ENCODE data around the gene TTLL5. TPM values are rescaled to one million over a fixed set of nuclear protein-coding genes. Genes with fewer than 3 reads are reported as not detected.

The TTLL5 gene
- total RNA-seq, 1 experiment from 2014 or later, result 35.7 TPM

DNA sequence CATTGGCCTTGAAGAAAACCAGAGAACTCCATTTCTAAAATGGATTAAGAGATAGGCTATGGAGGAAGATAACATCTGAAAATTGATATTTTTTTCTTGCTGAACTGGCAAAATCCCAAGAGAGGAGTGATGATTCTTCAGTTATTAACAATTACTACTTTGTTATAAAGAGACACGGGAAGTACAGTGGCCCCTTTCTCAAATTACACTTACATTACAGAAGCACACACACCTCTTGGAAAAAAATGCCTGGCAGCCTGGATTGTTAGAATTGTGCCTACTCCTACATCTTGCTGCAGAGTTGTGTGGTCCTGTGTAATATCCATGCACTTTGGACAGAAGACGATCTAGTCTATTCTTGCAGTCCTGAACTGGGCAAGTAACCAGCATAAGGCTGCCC is 249.0 kb downstream of the TTLL5 start:
- H3K79me1 ChIP-seq (ENCODE audit: insufficient read depth, low read depth, low read length, poor library complexity, severe bottlenecking), result no peaks in the 10 kb centered on the region
- H3K27ac ChIP-seq (ENCODE audit: insufficient read length, low read depth, low read length), result no peak overlapping the region
- no peaks in the 10 kb centered on the region for H3K4me1 ChIP-seq (ENCODE audit: insufficient read depth, low read length)
- Mint-ChIP-seq H3K4me1 (peaks cover 17 to 18% of the 10 kb centered on the region in 2 experiments), H3K36me3 (ENCODE audit: insufficient read depth in 1 of 3, low read depth in 3 of 3) (no peaks in the 10 kb centered on the region; a peak in 1 of 7 replicates), H3K27ac (no peak overlapping the region), H3K4me3 (no peak overlapping the region), H3K27me3 (ENCODE audit: low read depth) (no peaks in the 10 kb centered on the region), H3K9me3 (no peaks in the 10 kb centered on the region)
- H3K56ac ChIP-seq (ENCODE audit: insufficient read length, low read depth, low read length), result no peak overlapping the region
- H4K8ac ChIP-seq (replicated peaks; ENCODE audit: insufficient read length, low read depth, low read length), result no peak overlapping the region
- no peaks in the 10 kb centered on the region for H4K20me1 ChIP-seq (ENCODE audit: control insufficient read depth, insufficient read depth, insufficient read length)
- H3K9ac ChIP-seq (ENCODE audit: extremely low read depth, insufficient read length, low read length), result no peak overlapping the region
- no peak overlapping the region for H3K14ac ChIP-seq (ENCODE audit: insufficient read depth, low read length)
- H2BK20ac ChIP-seq (ENCODE audit: low read depth, low read length, poor library complexity, severe bottlenecking), result no peak overlapping the region
- no peak overlapping the region for H2BK120ac ChIP-seq (ENCODE audit: low read depth, low read length, poor library complexity, severe bottlenecking)
- H3K23me2 ChIP-seq (ENCODE audit: insufficient read length, low read depth, low read length, poor library complexity, severe bottlenecking), result no peaks in the 10 kb centered on the region
- H2BK15ac ChIP-seq (ENCODE audit: low read depth, low read length), result no peak overlapping the region
- TF ChIP-seq, protein P1, sequence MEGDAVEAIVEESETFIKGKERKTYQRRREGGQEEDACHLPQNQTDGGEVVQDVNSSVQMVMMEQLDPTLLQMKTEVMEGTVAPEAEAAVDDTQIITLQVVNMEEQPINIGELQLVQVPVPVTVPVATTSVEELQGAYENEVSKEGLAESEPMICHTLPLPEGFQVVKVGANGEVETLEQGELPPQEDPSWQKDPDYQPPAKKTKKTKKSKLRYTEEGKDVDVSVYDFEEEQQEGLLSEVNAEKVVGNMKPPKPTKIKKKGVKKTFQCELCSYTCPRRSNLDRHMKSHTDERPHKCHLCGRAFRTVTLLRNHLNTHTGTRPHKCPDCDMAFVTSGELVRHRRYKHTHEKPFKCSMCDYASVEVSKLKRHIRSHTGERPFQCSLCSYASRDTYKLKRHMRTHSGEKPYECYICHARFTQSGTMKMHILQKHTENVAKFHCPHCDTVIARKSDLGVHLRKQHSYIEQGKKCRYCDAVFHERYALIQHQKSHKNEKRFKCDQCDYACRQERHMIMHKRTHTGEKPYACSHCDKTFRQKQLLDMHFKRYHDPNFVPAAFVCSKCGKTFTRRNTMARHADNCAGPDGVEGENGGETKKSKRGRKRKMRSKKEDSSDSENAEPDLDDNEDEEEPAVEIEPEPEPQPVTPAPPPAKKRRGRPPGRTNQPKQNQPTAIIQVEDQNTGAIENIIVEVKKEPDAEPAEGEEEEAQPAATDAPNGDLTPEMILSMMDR (conservative IDR thresholded peaks at IDR 0.05), result no peak
- H3K9me3 ChIP-seq (ENCODE audit: control insufficient read depth, low read depth, low read length), result no peaks in the 10 kb centered on the region
- H3T11ph ChIP-seq (ENCODE audit: low read length), result no peak overlapping the region
- no peak overlapping the region for H2AFZ ChIP-seq (ENCODE audit: low read length)
- no peak overlapping the region for H3K4ac ChIP-seq (ENCODE audit: low read depth, low read length)
- WGBS (ENCODE audit: extremely low coverage, insufficient read length, low lambda C conversion rate), result no CpG with 5 or more reads among the region's 2 CpGs
- no peaks in the 10 kb centered on the region for H3K27me3 ChIP-seq (ENCODE audit: insufficient read depth, low read length)
- no peaks in the 10 kb centered on the region for H3K79me2 ChIP-seq (ENCODE audit: insufficient read depth, low read length)
- H3K23ac ChIP-seq (ENCODE audit: insufficient read length, low read depth, low read length), result no peak overlapping the region
- H3K4me2 ChIP-seq (ENCODE audit: insufficient read depth, insufficient read length, low read length), result no peak overlapping the region
- no peak overlapping the region for H3K18ac ChIP-seq (ENCODE audit: insufficient read length, low read depth, low read length)
- no peak for DNase-seq
- no peak overlapping the region for H2BK12ac ChIP-seq (ENCODE audit: insufficient read length, low read depth, low read length)
- no peak overlapping the region for H2BK5ac ChIP-seq (ENCODE audit: insufficient read length, low read length)
- no peak overlapping the region for H4K91ac ChIP-seq (ENCODE audit: insufficient read length, low read depth, low read length)
- no peak overlapping the region for H4K5ac ChIP-seq (ENCODE audit: insufficient read length, low read depth, low read length)
- no peak overlapping the region for H2AK5ac ChIP-seq (ENCODE audit: insufficient read length, low read length)
